Measurements from ENCODE around the gene TENT4B.

GRCh38 chr16:50120711-50121110 is 32.4 kb upstream of the TENT4B start:
- TF ChIP-seq EZH2 (IDR thresholded peaks at IDR 0.05; ENCODE audit: low read depth) = no peak
- TF ChIP-seq, protein P1, sequence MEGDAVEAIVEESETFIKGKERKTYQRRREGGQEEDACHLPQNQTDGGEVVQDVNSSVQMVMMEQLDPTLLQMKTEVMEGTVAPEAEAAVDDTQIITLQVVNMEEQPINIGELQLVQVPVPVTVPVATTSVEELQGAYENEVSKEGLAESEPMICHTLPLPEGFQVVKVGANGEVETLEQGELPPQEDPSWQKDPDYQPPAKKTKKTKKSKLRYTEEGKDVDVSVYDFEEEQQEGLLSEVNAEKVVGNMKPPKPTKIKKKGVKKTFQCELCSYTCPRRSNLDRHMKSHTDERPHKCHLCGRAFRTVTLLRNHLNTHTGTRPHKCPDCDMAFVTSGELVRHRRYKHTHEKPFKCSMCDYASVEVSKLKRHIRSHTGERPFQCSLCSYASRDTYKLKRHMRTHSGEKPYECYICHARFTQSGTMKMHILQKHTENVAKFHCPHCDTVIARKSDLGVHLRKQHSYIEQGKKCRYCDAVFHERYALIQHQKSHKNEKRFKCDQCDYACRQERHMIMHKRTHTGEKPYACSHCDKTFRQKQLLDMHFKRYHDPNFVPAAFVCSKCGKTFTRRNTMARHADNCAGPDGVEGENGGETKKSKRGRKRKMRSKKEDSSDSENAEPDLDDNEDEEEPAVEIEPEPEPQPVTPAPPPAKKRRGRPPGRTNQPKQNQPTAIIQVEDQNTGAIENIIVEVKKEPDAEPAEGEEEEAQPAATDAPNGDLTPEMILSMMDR (conservative IDR thresholded peaks at IDR 0.05) = no peak
